Natural killer cell treated with Interleukin-12 subunit alpha and Interleukin-12 subunit beta and Interleukin-15 and Interleukin-18, amount 100 ng/mL, for 72 hours (primary cell): ENCODE results near the gene FOSL1. TPM values are rescaled to one million over a fixed set of nuclear protein-coding genes. Genes with fewer than 3 reads are reported as not detected.
A peak's percentile ranks its signal among the peaks of the same experiment; 100 is the strongest.

Source experiments
- ATAC-seq, 2 donors: fragments of 150-1000 bp; cut with Tn5 transposase in 1 of 2; sonication (Bioruptor Pico), chemical (Tn5 transposase) in 1 of 2; 2 replicates each; pipeline ENCODE4 v1.10.0; 2021
- DNase-seq: peaks from one replicate; pipeline ENCODE4 v3.0.0; 2022; ENCODE audit warnings: low spot score
- H3K27ac Mint-ChIP-seq, 2 donors: 1 replicate in 1 of 2; 2 replicates in 1 of 2; pipeline ENCODE4 v1.8.0; 2022; ENCODE audit warnings: mixed read lengths in 2 of 2, mild to moderate bottlenecking in 1 of 2, moderate library complexity in 1 of 2
- H3K27me3 Mint-ChIP-seq, 2 donors: 1 replicate in 1 of 2; 2 replicates in 1 of 2; pipeline ENCODE4 v1.8.0; 2022; ENCODE audit warnings: mixed read lengths in 2 of 2
- H3K36me3 Mint-ChIP-seq: one replicate; pipeline ENCODE4 v1.8.0; 2022; ENCODE audit warnings: mixed read lengths
- H3K4me1 Mint-ChIP-seq, 2 donors: 1 replicate in 1 of 2; 2 replicates in 1 of 2; pipeline ENCODE4 v1.8.0; 2022; ENCODE audit warnings: low read depth in 2 of 2, mixed read lengths in 2 of 2, mild to moderate bottlenecking in 1 of 2
- H3K4me3 Mint-ChIP-seq: one replicate; pipeline ENCODE4 v1.8.0; 2022; ENCODE audit warnings: mixed read lengths
- H3K9me3 Mint-ChIP-seq: 2 replicates; pipeline ENCODE4 v1.8.0; 2022; ENCODE audit warnings: mixed read lengths
- total RNA-seq, 2 donors: library from RNA; stranded (reverse); gene quantifications; one replicate each; pipeline ENCODE4 v1.2.3, GENCODE V29; 2022

FOSL1 gene
- total RNA-seq, 2 donors from 2014 or later, result 7.9 to 18.1 TPM

DNA sequence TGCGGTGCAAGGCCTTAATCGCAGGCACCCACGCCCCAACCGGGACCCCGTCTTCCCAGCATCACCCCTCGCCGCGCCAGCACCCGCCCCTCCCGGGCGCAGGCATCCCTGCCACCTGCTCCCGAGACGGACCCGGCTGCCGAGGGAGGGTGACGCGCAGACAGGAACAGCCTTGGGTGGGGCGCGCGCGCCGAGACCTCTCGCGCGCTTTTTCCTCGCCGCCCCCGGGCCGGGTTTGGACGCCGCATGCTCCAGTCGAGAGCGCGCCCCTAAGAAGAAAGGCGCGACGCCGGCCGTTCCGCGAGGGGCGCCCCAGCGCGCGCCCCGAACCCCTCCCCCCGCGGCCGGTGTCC is 42.7 kb downstream of the FOSL1 start:
- no peak for ATAC-seq
- Mint-ChIP-seq H3K27me3 (no peaks in the 10 kb centered on the region), H3K27ac (peak overlapping the region in 1 of 2 donors; percentile 97), H3K9me3 (no peaks in the 10 kb centered on the region), H3K4me1 (peaks cover 52 to 60% of the 10 kb centered on the region in 2 donors), H3K4me3 (peak overlapping the region; percentile 96), H3K36me3 (peaks cover 26% of the 10 kb centered on the region)
- no peak for DNase-seq

DNA sequence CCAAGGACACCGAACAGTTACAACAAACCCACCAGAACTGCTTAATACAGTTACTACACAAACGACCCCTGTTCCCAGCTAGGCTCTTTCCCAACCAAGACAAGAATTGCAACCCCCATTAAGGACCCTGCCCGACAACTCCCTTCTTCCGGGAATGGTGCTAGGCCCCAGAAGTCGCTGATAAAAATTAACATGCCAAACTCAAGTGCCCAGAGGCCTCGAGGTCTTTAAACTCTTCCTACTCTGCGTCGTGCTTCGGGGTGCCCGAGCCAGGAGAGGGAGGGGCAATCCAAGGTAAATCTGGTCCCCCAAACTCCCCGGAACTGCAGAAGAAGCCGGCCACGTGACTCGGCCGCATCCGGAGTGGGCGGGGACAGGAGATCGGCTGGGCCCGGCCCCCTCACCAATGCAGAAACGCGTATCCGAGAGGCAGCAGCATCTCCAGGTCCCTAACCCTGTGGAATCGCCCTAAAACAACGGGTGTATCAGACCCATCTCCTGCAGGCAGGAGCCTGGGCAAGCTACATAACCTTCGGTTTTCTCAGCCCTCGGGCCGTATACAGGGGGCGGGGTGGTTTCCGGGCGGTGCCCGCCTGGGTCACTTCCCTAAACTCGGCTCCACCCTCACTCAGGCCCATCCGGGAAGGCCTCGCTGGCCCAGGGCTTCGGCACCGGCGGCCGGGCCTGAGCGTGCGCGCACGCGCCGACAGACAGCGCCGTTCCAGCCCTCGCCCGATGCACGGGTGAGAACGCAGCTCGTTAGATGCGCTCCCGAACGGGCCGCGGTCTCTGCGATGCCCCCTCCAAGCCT is 43.3 kb downstream of the FOSL1 start:
- ATAC-seq (peak; percentile 41 to 61), DNase-seq (peak; percentile 89)
- Mint-ChIP-seq H3K36me3 (peaks cover 26% of the 10 kb centered on the region), H3K4me1 (peaks cover 54 to 59% of the 10 kb centered on the region in 2 donors), H3K4me3 (peak overlapping the region; percentile 96), H3K9me3 (no peaks in the 10 kb centered on the region), H3K27ac (peak overlapping the region; percentile 88 to 91), H3K27me3 (no peaks in the 10 kb centered on the region)

DNA sequence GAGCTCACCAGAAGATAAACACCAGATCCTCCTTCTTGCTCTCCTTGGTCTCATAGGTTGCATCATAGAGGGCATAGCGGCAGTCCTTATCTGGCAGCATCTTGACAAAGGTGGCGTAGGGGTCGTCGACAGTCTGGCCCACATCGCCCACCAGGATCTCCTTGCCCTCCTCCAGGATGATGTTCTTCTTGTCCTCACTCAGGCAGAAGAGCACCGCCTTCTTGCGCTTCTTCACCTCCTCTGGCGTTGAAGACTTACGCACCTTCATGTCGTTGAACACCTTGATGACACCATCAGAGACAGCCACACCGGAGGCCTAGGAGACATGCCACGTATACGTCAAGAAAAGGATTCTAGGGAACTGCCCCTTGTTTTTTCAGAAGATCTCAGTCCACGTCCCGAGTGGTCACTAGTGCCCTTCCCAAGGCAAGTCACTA is 44.2 kb downstream of the FOSL1 start:
- no peaks in the 10 kb centered on the region for H3K9me3 Mint-ChIP-seq
- DNase-seq (no peak), ATAC-seq (no peak)
- H3K4me3 Mint-ChIP-seq, result peak overlapping the region; percentile 96
- no peaks in the 10 kb centered on the region for H3K27me3 Mint-ChIP-seq
- peak overlapping the region; percentile 88 to 91 for H3K27ac Mint-ChIP-seq
- peaks cover 26% of the 10 kb centered on the region for H3K36me3 Mint-ChIP-seq
- peaks cover 52 to 55% of the 10 kb centered on the region in 2 donors for H3K4me1 Mint-ChIP-seq

DNA sequence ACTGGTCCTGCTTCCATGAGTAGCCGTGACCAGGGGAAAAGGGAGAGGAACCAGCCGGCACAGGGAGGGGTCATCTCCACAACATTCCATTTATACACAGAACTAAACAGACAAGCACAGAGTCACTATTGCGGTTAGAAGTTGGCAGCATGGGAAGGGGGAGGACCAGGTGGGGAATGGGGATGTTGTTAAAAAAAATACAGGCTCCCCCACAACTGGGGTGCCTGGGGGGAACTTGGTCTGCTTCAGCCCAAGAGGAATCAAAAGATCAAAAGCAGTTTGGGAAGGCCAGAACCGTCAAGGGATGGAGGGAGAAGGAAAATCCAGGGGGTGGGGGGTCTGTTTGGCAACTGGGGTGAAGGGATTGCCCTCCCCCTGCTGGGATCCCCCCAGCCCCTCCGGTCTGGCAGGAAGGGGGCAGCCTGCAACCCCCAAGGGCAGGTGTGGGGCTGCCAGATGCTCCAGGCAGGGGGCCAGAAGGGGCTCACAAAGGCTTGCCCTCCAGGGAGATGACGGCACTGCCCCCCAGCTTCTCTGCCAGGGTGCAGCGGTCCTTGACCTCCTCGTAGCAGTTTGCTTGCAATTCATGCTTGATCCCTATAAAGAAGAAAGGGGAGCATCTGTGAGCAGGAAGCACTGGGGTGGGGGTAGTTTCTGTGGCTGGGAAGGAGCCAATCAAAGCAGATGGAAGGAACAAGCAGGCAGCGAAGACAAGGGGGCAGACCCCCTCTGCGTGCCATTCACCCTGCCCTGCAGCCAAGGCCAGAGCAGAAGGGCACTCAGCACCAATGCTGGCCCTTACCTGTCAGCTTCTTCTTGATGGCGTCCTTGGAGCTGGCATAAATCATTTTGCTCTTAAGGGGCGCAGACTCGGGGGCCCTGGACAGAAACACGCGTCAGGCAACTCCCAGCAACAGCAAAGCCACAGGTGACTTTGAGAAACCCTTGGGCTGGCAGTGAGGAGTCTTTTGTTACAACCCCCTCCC is 45.0 kb downstream of the FOSL1 start:
- peaks cover 48 to 52% of the 10 kb centered on the region in 2 donors for H3K4me1 Mint-ChIP-seq
- no peak for ATAC-seq
- H3K27ac Mint-ChIP-seq, result peak overlapping the region; percentile 64 to 92
- no peaks in the 10 kb centered on the region for H3K9me3 Mint-ChIP-seq
- peak overlapping the region; percentile 96 for H3K4me3 Mint-ChIP-seq
- no peaks in the 10 kb centered on the region for H3K27me3 Mint-ChIP-seq
- DNase-seq, result no peak
- H3K36me3 Mint-ChIP-seq, result peaks cover 26% of the 10 kb centered on the region

DNA sequence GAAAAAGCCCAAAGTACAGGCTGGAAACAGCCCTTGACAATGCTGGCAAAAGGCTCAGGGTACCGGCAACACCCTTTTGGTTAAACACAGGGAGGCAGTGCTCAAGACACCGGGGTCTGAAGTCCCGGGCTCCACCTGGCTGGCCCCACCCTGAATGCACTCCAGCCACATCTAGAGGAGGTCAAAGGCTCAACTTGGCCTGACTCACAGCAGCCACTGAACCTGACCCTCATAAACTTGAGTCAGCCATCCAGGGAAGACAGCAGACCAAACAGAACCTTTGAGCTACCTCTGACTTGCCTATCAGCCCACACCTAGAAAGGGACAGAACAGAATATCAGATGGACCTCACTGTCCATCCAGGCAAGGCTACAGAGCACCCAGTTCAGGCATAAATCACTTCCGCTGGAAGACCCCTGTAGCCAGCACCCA is 46.0 kb downstream of the FOSL1 start:
- Mint-ChIP-seq H3K4me3 (peak overlapping the region; percentile 96), H3K27me3 (no peaks in the 10 kb centered on the region), H3K36me3 (peaks cover 26% of the 10 kb centered on the region), H3K27ac (peak overlapping the region; percentile 64 to 92), H3K4me1 (peaks cover 41 to 47% of the 10 kb centered on the region in 2 donors), H3K9me3 (no peaks in the 10 kb centered on the region)
- DNase-seq (no peak), ATAC-seq (no peak)

DNA sequence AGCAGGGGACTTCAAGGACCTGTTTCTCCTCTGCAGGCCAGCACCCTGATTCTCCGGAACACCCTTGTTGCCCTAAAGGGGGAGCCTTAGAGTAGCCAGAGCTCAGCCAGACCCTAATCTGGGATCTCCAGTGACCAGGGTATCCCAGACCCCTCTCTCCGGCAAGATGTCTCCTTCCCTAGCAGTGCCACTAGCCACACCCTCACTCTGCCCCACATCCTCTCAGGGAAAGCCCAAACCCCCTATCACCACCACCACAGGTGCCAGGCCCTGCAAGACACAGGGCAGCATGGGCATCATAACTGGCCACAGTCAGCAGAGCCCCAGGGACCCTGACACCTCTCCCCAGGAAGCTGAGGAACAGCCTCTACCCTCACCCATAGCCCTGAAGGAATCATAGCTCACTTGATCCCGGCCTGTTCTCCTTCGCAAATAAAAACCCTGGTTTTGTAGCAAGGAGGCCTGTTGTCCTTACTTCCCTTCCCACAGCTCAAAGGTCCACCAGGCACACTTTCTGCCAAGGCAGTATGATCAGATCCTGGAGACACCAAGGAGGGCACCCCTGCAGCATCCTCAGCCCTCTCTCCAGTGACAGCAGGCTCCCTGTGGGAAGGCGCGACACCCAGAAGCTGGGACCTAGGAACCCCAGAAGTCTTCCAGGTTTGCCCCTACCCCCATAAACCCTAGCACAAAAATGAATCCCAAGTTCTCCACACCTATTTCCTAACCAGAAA is 46.8 kb downstream of the FOSL1 start:
- Mint-ChIP-seq H3K27me3 (no peaks in the 10 kb centered on the region), H3K9me3 (no peaks in the 10 kb centered on the region), H3K27ac (peak overlapping the region; percentile 64 to 92), H3K4me1 (peaks cover 35 to 41% of the 10 kb centered on the region in 2 donors), H3K36me3 (peaks cover 26% of the 10 kb centered on the region), H3K4me3 (no peak overlapping the region)
- ATAC-seq (no peak), DNase-seq (no peak)

DNA sequence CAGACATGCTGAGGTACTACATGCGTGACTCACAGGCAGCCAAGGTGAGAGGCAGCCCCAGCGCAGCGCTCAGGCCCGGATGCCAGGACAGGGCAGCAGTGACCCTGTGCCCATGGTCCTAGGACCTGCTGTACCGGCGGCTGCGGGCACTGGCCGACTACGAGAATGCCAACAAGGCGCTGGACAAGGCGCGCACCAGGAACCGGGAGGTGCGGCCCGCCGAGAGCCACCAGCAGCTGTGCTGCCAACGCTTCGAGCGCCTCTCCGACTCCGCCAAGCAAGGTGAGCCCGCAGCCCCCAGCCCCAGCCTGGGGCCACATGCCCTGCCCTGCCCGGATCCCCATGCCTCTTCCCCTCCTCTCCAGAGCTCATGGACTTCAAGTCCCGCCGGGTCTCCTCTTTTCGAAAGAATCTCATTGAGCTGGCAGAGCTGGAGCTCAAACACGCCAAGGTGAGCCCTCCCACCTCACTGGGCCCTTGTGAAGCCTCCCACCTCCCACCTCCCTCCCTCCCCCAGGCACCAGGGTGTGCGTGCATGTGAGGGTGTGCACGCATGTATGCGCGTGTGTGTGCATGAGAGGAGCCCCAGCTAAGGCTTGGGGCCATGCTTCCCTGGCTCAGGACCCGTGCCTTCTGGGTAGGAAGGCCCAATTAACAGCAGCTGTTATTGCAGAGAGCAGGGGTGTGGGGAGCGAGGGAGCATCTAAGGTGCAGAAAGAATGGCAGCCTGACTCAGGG is 47.5 kb downstream of the FOSL1 start:
- Mint-ChIP-seq H3K27ac (no peak overlapping the region), H3K9me3 (no peaks in the 10 kb centered on the region), H3K4me3 (no peak overlapping the region), H3K27me3 (no peaks in the 10 kb centered on the region), H3K36me3 (peaks cover 26% of the 10 kb centered on the region), H3K4me1 (peaks cover 32 to 38% of the 10 kb centered on the region in 2 donors)
- DNase-seq, result no peak
- ATAC-seq, result no peak

DNA sequence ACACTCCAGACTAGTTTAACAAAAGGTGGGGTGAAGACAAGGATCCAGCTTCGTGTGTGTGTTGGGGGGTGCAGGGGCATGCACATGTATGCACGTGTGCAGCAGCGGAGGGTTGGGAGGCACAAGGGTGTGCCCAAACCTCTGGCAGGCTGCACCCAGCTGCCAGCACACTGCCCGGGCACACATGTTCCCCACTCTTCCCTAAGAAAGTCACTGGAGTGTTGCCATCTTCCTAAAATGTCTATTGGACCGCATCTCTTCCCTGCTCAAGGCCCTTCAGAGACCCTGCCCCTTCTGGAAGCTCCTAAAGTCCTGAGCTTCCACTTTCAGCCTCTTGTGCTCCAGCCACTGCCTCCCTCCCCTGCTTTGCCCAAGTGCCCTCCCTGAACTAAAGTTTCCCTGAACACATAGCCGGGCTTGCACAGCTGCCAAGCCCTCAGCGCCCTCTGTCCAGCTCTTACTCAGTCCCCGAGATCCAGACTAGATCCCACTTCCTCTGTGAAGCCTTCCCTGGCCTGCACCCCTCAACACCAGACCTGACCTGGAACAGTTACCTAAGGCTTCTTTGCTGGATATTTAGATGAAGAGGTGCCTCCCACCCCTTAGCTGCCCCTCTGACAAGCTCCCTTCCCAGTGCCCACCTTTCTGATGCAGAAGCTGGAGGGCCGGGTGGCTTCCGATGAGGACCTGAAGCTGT is 48.2 kb downstream of the FOSL1 start:
- no peak for DNase-seq
- H3K27ac Mint-ChIP-seq, result no peak overlapping the region
- ATAC-seq, result no peak
- H3K9me3 Mint-ChIP-seq, result no peaks in the 10 kb centered on the region
- peaks cover 32 to 38% of the 10 kb centered on the region in 2 donors for H3K4me1 Mint-ChIP-seq
- no peaks in the 10 kb centered on the region for H3K27me3 Mint-ChIP-seq
- no peak overlapping the region for H3K4me3 Mint-ChIP-seq
- peaks cover 26% of the 10 kb centered on the region for H3K36me3 Mint-ChIP-seq

DNA sequence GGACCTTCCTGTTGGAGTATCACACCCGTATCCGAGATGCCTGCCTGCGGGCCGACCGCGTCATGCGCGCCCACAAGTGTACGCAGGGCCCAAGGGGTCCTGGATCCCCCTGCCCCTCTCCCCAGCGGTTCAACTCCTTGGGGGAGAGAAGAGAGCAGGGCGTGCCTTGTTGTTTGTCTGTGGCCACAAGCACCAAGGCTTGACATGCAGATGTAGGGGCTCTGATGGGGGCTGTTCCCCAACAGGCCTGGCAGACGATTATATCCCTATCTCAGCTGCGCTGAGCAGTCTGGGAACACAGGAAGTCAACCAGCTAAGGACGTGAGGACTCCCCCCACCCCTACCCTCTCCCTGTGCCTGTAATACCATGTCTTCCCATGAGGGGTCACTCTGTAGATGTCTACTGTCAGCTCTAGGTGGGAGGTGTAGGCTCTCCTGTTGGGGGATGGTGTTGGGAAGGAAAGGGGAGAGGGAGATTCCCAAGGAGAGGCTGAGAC is 49.1 kb downstream of the FOSL1 start:
- peaks cover 24 to 31% of the 10 kb centered on the region in 2 donors for H3K4me1 Mint-ChIP-seq
- H3K9me3 Mint-ChIP-seq, result no peaks in the 10 kb centered on the region
- no peaks in the 10 kb centered on the region for H3K27me3 Mint-ChIP-seq
- ATAC-seq (peak; percentile 55 to 57), DNase-seq (no peak)
- no peak overlapping the region for H3K27ac Mint-ChIP-seq
- peaks cover 18% of the 10 kb centered on the region for H3K36me3 Mint-ChIP-seq
- H3K4me3 Mint-ChIP-seq, result no peak overlapping the region

DNA sequence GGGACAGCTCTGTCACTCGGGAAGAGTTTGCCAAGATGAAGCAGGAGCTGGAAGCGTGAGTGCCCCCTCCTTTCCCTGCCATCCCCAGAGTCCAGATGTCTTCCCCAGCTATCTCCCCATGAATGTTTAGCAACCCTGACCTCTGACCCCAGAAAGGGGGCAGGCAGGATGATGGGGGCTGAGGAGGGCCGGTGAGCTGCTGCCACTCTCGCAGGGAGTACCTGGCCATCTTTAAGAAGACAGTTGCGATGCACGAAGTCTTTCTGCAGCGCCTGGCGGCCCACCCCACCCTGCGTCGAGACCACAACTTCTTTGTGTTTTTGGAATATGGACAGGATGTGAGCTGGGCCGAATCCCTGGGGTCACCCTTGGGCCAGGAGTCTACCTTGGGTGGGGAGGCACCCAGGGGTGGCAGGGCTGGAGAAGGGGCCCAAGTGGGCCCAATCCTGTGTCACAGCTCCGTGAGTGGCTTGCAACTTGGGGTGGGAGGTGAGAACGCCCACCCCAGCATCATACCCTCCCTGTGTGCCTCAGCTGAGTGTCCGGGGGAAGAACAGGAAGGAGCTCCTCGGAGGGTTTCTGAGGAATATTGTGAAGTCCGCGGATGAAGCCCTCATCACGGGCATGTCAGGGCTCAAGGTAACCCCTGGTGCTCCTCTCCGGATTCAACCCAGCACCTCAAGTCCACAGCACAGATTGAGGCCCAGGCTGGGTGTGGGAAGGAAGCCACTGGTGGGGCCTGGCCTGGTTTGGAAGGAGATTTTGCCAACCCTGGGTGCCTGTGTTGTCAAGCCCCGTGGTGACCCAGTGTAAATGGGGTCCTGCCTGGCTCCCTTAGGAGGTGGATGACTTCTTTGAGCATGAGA is 49.7 kb downstream of the FOSL1 start:
- no peak for DNase-seq
- H3K9me3 Mint-ChIP-seq, result no peaks in the 10 kb centered on the region
- ATAC-seq, result peak; percentile 1
- peaks cover 20 to 24% of the 10 kb centered on the region in 2 donors for H3K4me1 Mint-ChIP-seq
- peaks cover 16% of the 10 kb centered on the region for H3K36me3 Mint-ChIP-seq
- H3K4me3 Mint-ChIP-seq, result no peak overlapping the region
- no peak overlapping the region for H3K27ac Mint-ChIP-seq
- H3K27me3 Mint-ChIP-seq, result no peaks in the 10 kb centered on the region

DNA sequence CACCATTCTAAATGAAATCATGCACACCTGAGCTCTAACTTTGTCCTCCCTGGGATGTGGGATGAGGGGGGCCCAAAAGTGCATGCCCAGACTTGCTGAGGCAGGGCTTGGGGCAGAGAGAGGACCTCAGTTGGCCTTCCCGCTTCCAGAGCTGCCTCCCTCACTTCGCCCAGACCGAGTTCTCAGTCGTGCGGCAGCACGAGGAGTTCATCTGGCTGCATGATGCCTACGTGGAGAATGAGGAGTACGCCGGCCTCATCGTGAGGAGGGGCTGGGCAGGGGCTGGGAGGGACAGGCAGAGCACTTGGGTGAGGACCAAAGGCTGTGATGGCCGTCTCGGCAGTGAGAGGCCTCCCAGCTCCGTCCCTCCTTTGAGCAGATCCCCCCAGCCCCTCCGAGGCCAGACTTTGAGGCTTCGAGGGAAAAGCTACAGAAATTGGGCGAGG is 50.4 kb downstream of the FOSL1 start:
- Mint-ChIP-seq H3K27me3 (no peaks in the 10 kb centered on the region), H3K4me3 (no peak overlapping the region), H3K9me3 (no peaks in the 10 kb centered on the region), H3K36me3 (peaks cover 14% of the 10 kb centered on the region), H3K27ac (no peak overlapping the region), H3K4me1 (peaks cover 13 to 18% of the 10 kb centered on the region in 2 donors)
- ATAC-seq (peak in 1 of 2 donors; percentile 0), DNase-seq (no peak)
